ENCODE measurements around the gene SAT2.
"Not testable (repeated sequence)": the region's sequence is repeated elsewhere in the genome, so short reads cannot be mapped to it uniquely, and the experiment has no call there.

The SAT2 gene

GRCh38 chr17:7651097-7651664 is 23.6 kb upstream of the SAT2 start:
- no peak for DNase-seq (ENCODE audit: low read depth in 1 of 2, low spot score in 1 of 2)
- TF ChIP-seq JUND (IDR thresholded peaks at IDR 0.05; ENCODE audit: low read depth) = no peak
- in situ Hi-C loops (cut with HindIII; ENCODE audit: low pct_unique_long_range_greater_than_20kb, low sequenced_read_pairs) = no loop called here

- TF ChIP-seq JUND (IDR thresholded peaks at IDR 0.05; ENCODE audit: low read depth) = no peak
- DNase-seq (ENCODE audit: low read depth in 1 of 2, low spot score in 1 of 2) = peak; percentile 68
- in situ Hi-C loops (cut with HindIII; ENCODE audit: low pct_unique_long_range_greater_than_20kb, low sequenced_read_pairs) = no loop called here
These were observed 23.0 kb upstream of the SAT2 start, which contains the start of gene ATP1B2 for GRCh38 chr17:7650509-7651096. Gene ATP1B2, plus strand, starts transcription at chr17:7650926. Its CDS starts 593 bp downstream, at chr17:7651519.

GRCh38 chr17:7647018-7647417 is 19.4 kb upstream of the SAT2 start:
- DNase-seq (ENCODE audit: low read depth in 1 of 2, low spot score in 1 of 2) = no peak
- in situ Hi-C loops (cut with HindIII; ENCODE audit: low pct_unique_long_range_greater_than_20kb, low sequenced_read_pairs) = no loop called here
- TF ChIP-seq JUND (IDR thresholded peaks at IDR 0.05; ENCODE audit: low read depth) = no peak

GRCh38 chr17:7646457-7646856 is 18.8 kb upstream of the SAT2 start:
- no peak for TF ChIP-seq JUND (IDR thresholded peaks at IDR 0.05; ENCODE audit: low read depth)
- in situ Hi-C loops (cut with HindIII; ENCODE audit: low pct_unique_long_range_greater_than_20kb, low sequenced_read_pairs) = no loop called here
- DNase-seq (ENCODE audit: low read depth in 1 of 2, low spot score in 1 of 2) = no peak

GRCh38 chr17:7644775-7645174 is 17.2 kb upstream of the SAT2 start:
- in situ Hi-C loops (cut with HindIII; ENCODE audit: low pct_unique_long_range_greater_than_20kb, low sequenced_read_pairs) = no loop called here
- no peak for TF ChIP-seq JUND (IDR thresholded peaks at IDR 0.05; ENCODE audit: low read depth)
- no peak for DNase-seq (ENCODE audit: low read depth in 1 of 2, low spot score in 1 of 2)

GRCh38 chr17:7641635-7642034 is 14.0 kb upstream of the SAT2 start:
- in situ Hi-C loops (cut with HindIII; ENCODE audit: low pct_unique_long_range_greater_than_20kb, low sequenced_read_pairs); DNase-seq (ENCODE audit: low read depth in 1 of 2, low spot score in 1 of 2): not testable (repeated sequence)

- DNase-seq (ENCODE audit: low read depth in 1 of 2, low spot score in 1 of 2) = no peak
- TF ChIP-seq JUND (IDR thresholded peaks at IDR 0.05; ENCODE audit: low read depth) = no peak
- in situ Hi-C loops (cut with HindIII; ENCODE audit: low pct_unique_long_range_greater_than_20kb, low sequenced_read_pairs) = no loop called here
These were observed 13.2 kb upstream of the SAT2 start for GRCh38 chr17:7640783-7641182.

GRCh38 chr17:7636163-7636562 is 8.5 kb upstream of the SAT2 start:
- in situ Hi-C loops (cut with HindIII; ENCODE audit: low pct_unique_long_range_greater_than_20kb, low sequenced_read_pairs) = no loop called here
- no peak for DNase-seq (ENCODE audit: low read depth in 1 of 2, low spot score in 1 of 2)
- no peak for TF ChIP-seq JUND (IDR thresholded peaks at IDR 0.05; ENCODE audit: low read depth)

- peak in 1 of 2 experiments; percentile 47 for DNase-seq (ENCODE audit: low read depth in 1 of 2, low spot score in 1 of 2)
- no peak for TF ChIP-seq JUND (IDR thresholded peaks at IDR 0.05; ENCODE audit: low read depth)
- in situ Hi-C loops (cut with HindIII; ENCODE audit: low pct_unique_long_range_greater_than_20kb, low sequenced_read_pairs) = no loop called here
These were observed 6.8 kb upstream of the SAT2 start for GRCh38 chr17:7634384-7634783.

GRCh38 chr17:7633093-7633492 is 5.5 kb upstream of the SAT2 start:
- DNase-seq (ENCODE audit: low read depth in 1 of 2, low spot score in 1 of 2) = no peak
- in situ Hi-C loops (cut with HindIII; ENCODE audit: low pct_unique_long_range_greater_than_20kb, low sequenced_read_pairs) = no loop called here
- no peak for TF ChIP-seq JUND (IDR thresholded peaks at IDR 0.05; ENCODE audit: low read depth)

GRCh38 chr17:7632492-7632894 is 4.9 kb upstream of the SAT2 start:
- TF ChIP-seq JUND (IDR thresholded peaks at IDR 0.05; ENCODE audit: low read depth) = no peak
- DNase-seq (ENCODE audit: low read depth in 1 of 2, low spot score in 1 of 2) = peak; percentile 69 to 74
- in situ Hi-C loops (cut with HindIII; ENCODE audit: low pct_unique_long_range_greater_than_20kb, low sequenced_read_pairs) = no loop called here

GRCh38 chr17:7631398-7632380 is 4.1 kb upstream of the SAT2 start:
- no peak for TF ChIP-seq JUND (IDR thresholded peaks at IDR 0.05; ENCODE audit: low read depth)
- in situ Hi-C loops (cut with HindIII; ENCODE audit: low pct_unique_long_range_greater_than_20kb, low sequenced_read_pairs) = no loop called here
- no peak for DNase-seq (ENCODE audit: low read depth in 1 of 2, low spot score in 1 of 2)

All from T47D (cell line).